Adrenal gland (tissue), 5 donors: ENCODE results near the gene ARHGAP33.
"Not testable (repeated sequence)": the region's sequence is repeated elsewhere in the genome, so short reads cannot be mapped to it uniquely, and the experiment has no call there.

Experiments used
- CTCF ChIP-seq, 6 experiments: fragments of 450-650 bp in 4 of 6; fragments of 200-600 bp in 2 of 6; sonication (generic) in 1 of 6; IDR thresholded peaks; 1 replicate in 5 of 6; 2 replicates in 1 of 6; pipeline versions ENCODE4 v1.5.1 to v1.8.0; 2016 to 2021; ENCODE audit warnings: antibody characterized with exemption in 6 of 6, mild to moderate bottlenecking in 2 of 6, moderate library complexity in 1 of 6
- POLR2A ChIP-seq, 2 donors: fragments of 450-650 bp; IDR thresholded peaks; one replicate each; pipeline ENCODE4 v1.6.1; 2017; ENCODE audit warnings: antibody characterized with exemption in 2 of 2, mild to moderate bottlenecking in 2 of 2, moderate library complexity in 1 of 2
- donor health status: DM: no; HTN: no; CAD: no.

GRCh38 chr19:35772362-35772761 lies 3.0 kb upstream of the ARHGAP33 start:
- TF ChIP-seq CTCF, POLR2A (IDR thresholded peaks at IDR 0.05): not testable (repeated sequence)
